Measurements from ENCODE around the gene NTSR2.
A peak's percentile ranks its signal among the peaks of the same experiment; 100 is the strongest.

NTSR2 gene

DNA sequence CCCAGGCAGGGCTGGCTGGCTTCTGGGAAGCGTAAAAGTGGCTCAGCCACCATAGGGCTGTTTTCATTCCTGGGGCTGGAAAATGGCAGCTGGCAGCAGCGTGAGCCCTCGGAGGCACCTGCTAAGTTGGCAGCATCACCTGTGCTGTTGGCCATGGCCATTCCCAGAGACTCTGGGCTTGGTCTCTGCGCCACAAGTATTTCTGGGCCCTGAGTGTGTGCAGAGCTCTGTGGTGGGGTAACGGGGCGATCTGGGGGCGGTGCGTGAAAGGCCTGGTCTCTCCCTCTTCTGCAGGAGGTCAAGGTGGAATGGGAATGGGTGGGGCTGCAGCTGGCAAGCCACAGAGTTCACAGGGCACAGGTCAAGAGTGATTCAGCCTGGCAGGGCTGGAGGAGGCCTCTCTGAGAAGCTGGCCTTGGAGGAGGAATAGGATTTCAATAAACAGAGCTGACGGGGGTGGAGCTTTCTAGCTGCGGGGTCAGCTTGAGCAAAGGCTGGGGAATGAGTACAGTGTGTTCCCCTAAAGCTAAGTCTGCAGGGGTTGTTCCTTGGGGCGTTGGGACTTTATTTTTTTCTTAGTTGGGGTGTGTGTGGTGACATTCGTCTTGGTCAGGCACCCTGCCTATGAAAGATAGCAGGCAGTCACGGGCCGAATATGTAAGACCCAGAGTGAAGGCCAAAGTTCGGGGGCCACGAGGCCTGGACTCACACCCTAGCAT, 10.3 kb upstream of the NTSR2 start:
- ATAC-seq (replicated peaks), result no peak

DNA sequence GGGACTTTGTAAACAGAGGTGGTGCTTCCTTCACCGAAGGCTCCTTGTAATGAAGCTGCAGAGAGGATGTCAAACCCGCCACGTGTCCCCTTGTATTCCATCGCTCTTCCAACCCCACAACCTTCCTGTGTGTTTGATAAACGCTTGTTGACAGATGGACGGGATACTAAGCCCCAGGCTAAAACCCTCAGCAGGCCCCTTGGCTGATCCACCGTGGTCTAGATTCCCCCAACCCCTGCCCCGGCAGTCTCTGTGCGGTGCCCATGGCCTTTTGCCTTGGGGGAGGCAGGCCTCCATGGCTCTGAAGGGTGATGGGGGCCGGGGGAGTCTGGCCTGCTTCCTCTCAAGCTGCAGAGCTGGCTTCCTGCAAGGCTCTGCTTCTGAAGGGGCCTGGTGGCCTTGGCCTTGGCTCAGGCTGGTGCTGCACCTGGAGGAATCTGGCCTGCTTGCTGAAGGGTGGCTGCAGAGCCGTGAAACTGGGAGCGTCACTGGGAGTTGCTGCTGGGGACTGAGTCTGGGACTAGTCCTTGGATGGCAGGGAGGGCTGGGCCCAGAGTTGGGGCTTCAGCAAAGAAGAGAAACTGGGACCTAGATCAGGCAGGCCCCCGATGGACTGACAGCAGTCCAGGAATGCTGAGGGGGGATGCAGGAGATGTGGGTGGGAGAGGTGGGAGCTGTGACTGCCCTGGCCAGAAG, 9.6 kb upstream of the NTSR2 start:
- Mint-ChIP-seq H3K27me3 (peaks cover 52 to 90% of the 10 kb centered on the region in 2 donors), H3K27ac (peak overlapping the region in 1 of 2 donors; percentile 89), H3K9me3 (no peaks in the 10 kb centered on the region), H3K36me3 (ENCODE audit: insufficient read depth) (peaks cover 3% of the 10 kb centered on the region), H3K4me3 (no peak overlapping the region), H3K4me1 (ENCODE audit: low read depth in 2 of 2) (peaks cover 4 to 8% of the 10 kb centered on the region in 2 donors)
- ATAC-seq (replicated peaks), result no peak
- no peak for DNase-seq

More for the DNA sequence above, 10.3 kb upstream of the NTSR2 start:
- Mint-ChIP-seq H3K9me3 (no peaks in the 10 kb centered on the region), H3K36me3 (ENCODE audit: insufficient read depth) (peaks cover 3% of the 10 kb centered on the region), H3K4me3 (no peak overlapping the region), H3K27me3 (peaks cover 52 to 90% of the 10 kb centered on the region in 2 donors), H3K27ac (peak overlapping the region in 1 of 2 donors; percentile 89), H3K4me1 (ENCODE audit: low read depth in 2 of 2) (peaks cover 4 to 8% of the 10 kb centered on the region in 2 donors)
- no peak for DNase-seq

- DNase-seq (no peak), ATAC-seq (replicated peaks) (no peak)
- Mint-ChIP-seq H3K4me3 (no peak overlapping the region), H3K9me3 (no peaks in the 10 kb centered on the region), H3K27ac (no peak overlapping the region), H3K27me3 (peaks cover 52 to 90% of the 10 kb centered on the region in 2 donors), H3K36me3 (ENCODE audit: insufficient read depth) (peaks cover 3% of the 10 kb centered on the region), H3K4me1 (ENCODE audit: low read depth in 2 of 2) (peaks cover 4 to 8% of the 10 kb centered on the region in 2 donors)
Measured at GRCh38 chr2:11679016-11679415, 9.0 kb upstream of the NTSR2 start.

- ATAC-seq (replicated peaks), result no peak
- peaks cover 56 to 88% of the 10 kb centered on the region in 2 donors for H3K27me3 Mint-ChIP-seq
- peaks cover 4 to 8% of the 10 kb centered on the region in 2 donors for H3K4me1 Mint-ChIP-seq (ENCODE audit: low read depth in 2 of 2)
- H3K36me3 Mint-ChIP-seq (ENCODE audit: insufficient read depth), result peaks cover 3% of the 10 kb centered on the region
- H3K4me3 Mint-ChIP-seq, result no peak overlapping the region
- no peak overlapping the region for H3K27ac Mint-ChIP-seq
- DNase-seq, result no peak
- H3K9me3 Mint-ChIP-seq, result no peaks in the 10 kb centered on the region
Measured at GRCh38 chr2:11678306-11678960, 8.4 kb upstream of the NTSR2 start.

DNA sequence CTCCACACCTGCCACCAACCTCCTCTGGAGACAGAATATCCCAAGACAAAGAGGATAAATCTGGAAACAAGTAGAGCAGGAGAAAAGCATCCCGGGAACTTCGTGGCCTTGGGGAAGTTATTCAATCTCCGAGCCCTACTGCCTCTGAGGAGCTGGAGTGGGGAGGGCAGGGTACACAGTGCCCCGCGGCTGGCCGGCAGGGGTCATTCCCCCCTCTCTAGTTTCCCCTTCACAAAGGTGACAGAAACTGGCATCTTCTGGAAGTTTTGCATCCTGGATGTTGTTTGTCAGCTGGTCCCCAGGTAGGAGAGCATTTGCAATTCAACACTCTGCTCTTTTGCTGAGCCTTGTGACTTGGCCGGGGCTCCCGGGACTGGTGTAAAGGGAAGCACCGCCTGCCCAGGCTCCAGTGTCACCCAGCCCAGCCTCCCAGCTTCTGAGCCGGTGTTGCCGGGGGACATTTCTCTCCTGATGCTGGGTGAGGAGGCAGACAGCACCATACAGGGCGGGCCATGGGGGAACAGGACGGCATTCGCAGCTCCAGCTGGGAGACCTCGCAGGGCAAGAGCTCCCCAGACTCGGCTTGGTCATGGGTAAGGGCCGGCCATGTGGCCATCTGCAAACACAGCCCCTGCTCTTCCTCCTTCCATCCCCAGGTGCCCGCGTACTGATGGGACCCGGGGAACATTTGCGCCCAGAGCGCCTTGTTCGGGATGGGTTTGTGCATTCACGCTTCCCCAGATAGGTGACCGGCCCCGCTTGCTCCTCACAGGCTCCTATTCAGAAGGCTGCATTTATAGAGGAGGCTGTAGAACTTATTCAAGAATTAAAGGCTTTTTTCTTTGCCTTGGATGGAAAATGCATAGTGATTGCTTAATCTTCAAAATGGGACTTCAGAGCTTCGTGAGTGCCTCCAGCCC, 7.4 kb upstream of the NTSR2 start:
- DNase-seq, result no peak

DNA sequence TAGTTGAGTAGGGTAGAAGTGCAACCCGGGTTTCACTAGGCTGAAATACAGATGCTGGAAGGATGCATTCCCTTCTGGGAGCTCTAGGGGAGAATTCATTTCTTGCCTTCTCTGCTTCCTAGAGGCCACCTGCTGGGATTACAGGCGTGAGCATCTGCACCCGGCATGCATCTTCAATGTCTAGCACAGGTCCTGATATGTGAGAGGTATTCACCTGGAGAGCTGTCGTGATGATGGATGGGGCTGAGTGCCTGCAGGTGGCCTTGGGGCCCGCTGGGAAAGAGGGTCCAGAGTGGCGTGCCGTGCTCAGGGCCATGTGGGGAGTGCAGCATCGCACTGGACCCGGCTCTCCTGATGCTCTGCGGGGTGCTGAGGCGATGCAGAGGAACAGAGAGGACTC, 6.6 kb upstream of the NTSR2 start:
- DNase-seq, result no peak
- no peak overlapping the region for H3K27ac Mint-ChIP-seq
- no peak for ATAC-seq (replicated peaks)
- no peaks in the 10 kb centered on the region for H3K9me3 Mint-ChIP-seq
- peaks cover 3% of the 10 kb centered on the region for H3K36me3 Mint-ChIP-seq (ENCODE audit: insufficient read depth)
- peaks cover 48 to 70% of the 10 kb centered on the region in 2 donors for H3K27me3 Mint-ChIP-seq
- H3K4me3 Mint-ChIP-seq, result no peak overlapping the region
- H3K4me1 Mint-ChIP-seq (ENCODE audit: low read depth in 2 of 2), result no peaks in the 10 kb centered on the region

More for the DNA sequence above, 7.4 kb upstream of the NTSR2 start:
- H3K36me3 Mint-ChIP-seq (ENCODE audit: insufficient read depth), result peaks cover 3% of the 10 kb centered on the region
- H3K4me1 Mint-ChIP-seq (ENCODE audit: low read depth in 2 of 2), result peaks cover 4 to 5% of the 10 kb centered on the region in 2 donors
- no peaks in the 10 kb centered on the region for H3K9me3 Mint-ChIP-seq
- H3K27ac Mint-ChIP-seq, result no peak overlapping the region
- no peak for ATAC-seq (replicated peaks)
- H3K4me3 Mint-ChIP-seq, result no peak overlapping the region
- H3K27me3 Mint-ChIP-seq, result peaks cover 52 to 78% of the 10 kb centered on the region in 2 donors

DNA sequence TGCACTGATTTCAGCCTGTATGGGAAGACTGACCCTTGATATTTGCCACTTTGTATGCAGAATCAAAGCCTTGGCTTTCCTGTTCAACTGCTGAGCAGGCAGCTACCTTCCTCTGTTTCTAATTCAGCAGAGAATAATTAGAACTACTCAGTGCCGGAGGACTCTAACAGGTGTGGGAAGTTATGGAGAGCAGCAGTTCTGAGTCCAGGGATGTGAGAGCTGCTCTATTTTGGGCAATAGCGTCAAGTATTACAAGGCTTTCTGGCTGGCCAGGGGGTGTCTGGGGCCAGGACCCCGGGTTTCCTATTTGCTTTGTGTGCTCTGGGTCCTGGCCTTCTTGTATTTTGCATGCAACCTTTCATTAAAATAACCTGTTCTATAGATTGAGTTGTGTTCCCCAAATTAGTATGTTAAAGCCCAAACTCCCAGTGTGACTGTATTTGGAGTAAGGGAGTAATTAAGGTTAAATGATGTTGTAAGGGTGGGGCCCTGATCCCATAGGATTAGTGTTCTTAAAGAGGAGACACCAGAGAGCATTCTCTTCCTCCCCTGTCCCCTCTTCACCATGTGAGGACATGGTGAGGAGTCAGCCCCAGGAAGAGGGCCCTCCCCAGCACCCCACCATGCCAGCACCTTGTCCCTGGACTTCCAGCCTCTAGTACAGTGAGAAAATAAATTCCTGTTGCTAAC, 5.6 kb upstream of the NTSR2 start:
- ATAC-seq (replicated peaks), result no peak
- peaks cover 3% of the 10 kb centered on the region for H3K36me3 Mint-ChIP-seq (ENCODE audit: insufficient read depth)
- no peaks in the 10 kb centered on the region for H3K4me1 Mint-ChIP-seq (ENCODE audit: low read depth in 2 of 2)
- H3K9me3 Mint-ChIP-seq, result no peaks in the 10 kb centered on the region
- no peak overlapping the region for H3K4me3 Mint-ChIP-seq
- peaks cover 49 to 73% of the 10 kb centered on the region in 2 donors for H3K27me3 Mint-ChIP-seq
- DNase-seq, result no peak
- H3K27ac Mint-ChIP-seq, result no peak overlapping the region

DNA sequence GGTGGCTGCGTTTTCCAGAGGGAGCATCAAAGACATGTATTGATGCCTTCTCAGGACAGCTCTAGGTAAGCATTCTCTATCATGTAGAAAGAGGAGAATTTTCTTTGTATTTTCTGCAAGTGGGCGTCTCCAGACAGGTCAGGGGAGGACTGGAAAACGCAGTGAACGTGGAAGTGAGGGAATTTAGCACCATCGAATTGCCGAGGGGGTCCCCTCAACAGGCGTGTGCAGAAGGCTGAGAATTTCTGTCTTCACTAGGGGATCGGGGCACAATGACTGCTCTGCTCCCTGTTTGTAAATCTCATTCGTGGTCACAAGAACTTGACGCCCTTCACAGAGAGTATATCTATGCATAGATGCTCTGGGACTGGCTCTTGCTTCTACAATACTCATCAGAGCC, 5.0 kb upstream of the NTSR2 start:
- Mint-ChIP-seq H3K36me3 (ENCODE audit: insufficient read depth) (peaks cover 3% of the 10 kb centered on the region), H3K4me3 (no peak overlapping the region), H3K27ac (no peak overlapping the region), H3K4me1 (ENCODE audit: low read depth in 2 of 2) (no peaks in the 10 kb centered on the region), H3K27me3 (peaks cover 50 to 73% of the 10 kb centered on the region in 2 donors), H3K9me3 (peaks cover 0 to 1% of the 10 kb centered on the region in 2 donors)
- DNase-seq, result no peak
- ATAC-seq (replicated peaks), result no peak

- Mint-ChIP-seq H3K4me1 (ENCODE audit: low read depth in 2 of 2) (no peaks in the 10 kb centered on the region), H3K36me3 (ENCODE audit: insufficient read depth) (no peaks in the 10 kb centered on the region), H3K27ac (no peak overlapping the region), H3K9me3 (peaks cover 0 to 1% of the 10 kb centered on the region in 2 donors), H3K4me3 (no peak overlapping the region), H3K27me3 (peaks cover 55 to 67% of the 10 kb centered on the region in 2 donors)
- DNase-seq, result no peak
- ATAC-seq (replicated peaks), result no peak
Measured at GRCh38 chr2:11672407-11672806, 2.4 kb upstream of the NTSR2 start.

DNA sequence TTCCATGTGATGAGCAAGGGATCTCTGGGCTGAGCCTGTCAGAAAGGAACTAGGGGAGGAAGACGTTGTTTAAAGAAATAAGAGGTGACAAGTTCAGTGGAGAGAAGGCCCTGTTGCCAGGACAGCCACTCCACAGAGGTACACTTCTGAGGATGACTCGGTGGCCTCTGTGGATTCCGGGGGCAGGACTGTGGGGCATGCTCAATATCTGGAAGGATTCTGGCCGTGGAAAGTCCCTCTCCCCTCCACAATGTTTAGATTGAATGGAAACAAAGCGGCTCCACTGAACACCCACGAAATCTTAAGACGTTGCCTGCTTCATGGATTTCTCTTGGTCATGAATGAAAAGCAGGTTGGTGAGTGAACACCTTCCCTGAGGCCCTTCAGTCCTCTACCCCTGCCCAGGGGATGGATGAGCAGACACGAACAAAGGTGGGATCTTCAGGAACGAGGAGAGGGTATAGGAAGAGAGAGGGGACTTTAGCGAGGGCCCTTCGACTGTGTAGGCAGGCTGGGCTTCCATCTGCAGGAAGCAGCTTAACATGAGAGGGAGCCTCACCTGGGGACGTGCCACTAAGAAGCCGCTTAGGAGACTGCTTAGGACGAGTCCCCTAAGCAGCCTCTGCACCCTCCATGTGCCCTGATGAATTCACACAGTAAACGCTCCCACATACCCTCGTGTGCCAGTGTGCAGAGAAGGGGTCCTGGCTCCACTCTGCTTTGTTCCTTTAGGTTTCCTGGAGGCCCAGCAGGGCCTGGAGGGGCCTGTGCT, 1.9 kb downstream of the NTSR2 start:
- H3K27ac Mint-ChIP-seq, result peak overlapping the region in 1 of 2 donors; percentile 7
- DNase-seq, result no peak
- H3K9me3 Mint-ChIP-seq, result peaks cover 0 to 1% of the 10 kb centered on the region in 2 donors
- ATAC-seq (replicated peaks), result no peak
- no peak overlapping the region for H3K4me3 Mint-ChIP-seq
- no peaks in the 10 kb centered on the region for H3K36me3 Mint-ChIP-seq (ENCODE audit: insufficient read depth)
- peaks cover 0 to 2% of the 10 kb centered on the region in 2 donors for H3K4me1 Mint-ChIP-seq (ENCODE audit: low read depth in 2 of 2)
- H3K27me3 Mint-ChIP-seq, result peaks cover 36 to 49% of the 10 kb centered on the region in 2 donors

DNA sequence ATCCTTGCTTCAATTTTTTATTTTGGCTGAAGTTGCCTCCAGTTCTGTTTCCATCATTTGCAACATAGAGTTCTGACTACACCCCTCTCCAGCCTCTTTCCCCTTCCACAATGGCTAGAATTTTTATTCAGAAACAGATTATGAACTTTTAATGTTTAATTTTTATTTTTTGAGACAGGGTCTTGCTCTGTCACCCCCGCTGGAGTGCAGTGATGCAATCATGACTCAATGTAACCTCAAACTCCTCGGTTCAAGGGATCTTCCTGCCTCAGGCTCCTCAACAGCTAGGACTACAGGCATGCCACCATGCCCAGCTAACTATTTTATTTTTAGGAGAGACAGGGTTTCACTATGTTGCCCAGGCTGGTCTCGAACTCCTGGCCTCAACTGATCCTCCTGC, 2.8 kb downstream of the NTSR2 start:
- Mint-ChIP-seq H3K27ac (no peak overlapping the region), H3K36me3 (ENCODE audit: insufficient read depth) (no peaks in the 10 kb centered on the region), H3K27me3 (peaks cover 40 to 57% of the 10 kb centered on the region in 2 donors), H3K4me3 (no peak overlapping the region), H3K4me1 (ENCODE audit: low read depth in 2 of 2) (peaks cover 0 to 2% of the 10 kb centered on the region in 2 donors), H3K9me3 (peaks cover 0 to 1% of the 10 kb centered on the region in 2 donors)
- no peak for DNase-seq
- ATAC-seq (replicated peaks), result no peak
